ENCODE results near the gene FRK.
A peak's percentile ranks its signal among the peaks of the same experiment; 100 is the strongest.

Gene FRK

GRCh38 chr6:116062496-116062895, 1.8 kb upstream of the FRK start:
- Histone ChIP-seq H4K91ac (ENCODE audit: low read length) (no peak overlapping the region), H2AK5ac (ENCODE audit: low read length, severe bottlenecking) (no peak overlapping the region), H2AFZ (ENCODE audit: low read depth, low read length) (no peak overlapping the region), H3K9me3 (ENCODE audit: control insufficient read depth, low read length) (no peaks in the 10 kb centered on the region), H2BK120ac (ENCODE audit: low read depth, low read length) (no peak overlapping the region), H3K27me3 (ENCODE audit: control insufficient read depth in 1 of 2, insufficient read depth in 1 of 2, low read length in 2 of 2) (no peaks in the 10 kb centered on the region), H3K27ac (ENCODE audit: low read length, poor library complexity, severe bottlenecking) (no peak overlapping the region), H3K9ac (ENCODE audit: low read length) (no peak overlapping the region), H2BK5ac (ENCODE audit: low read depth, low read length, poor library complexity, severe bottlenecking) (no peak overlapping the region), H2BK12ac (ENCODE audit: low read length in 2 of 2) (no peak overlapping the region), H3K79me1 (replicated peaks; ENCODE audit: low read length, poor library complexity, severe bottlenecking) (peaks cover 4% of the 10 kb centered on the region), H3K36me3 (ENCODE audit: control insufficient read depth in 1 of 2, insufficient read depth in 2 of 2, low read depth in 1 of 2, low read length in 2 of 2) (no peaks in the 10 kb centered on the region), H3K4me2 (ENCODE audit: low read length, poor library complexity, severe bottlenecking) (no peak overlapping the region), H3K23ac (ENCODE audit: low read length in 2 of 2) (no peak overlapping the region), H4K8ac (ENCODE audit: low read length) (no peak overlapping the region), H3K4ac (ENCODE audit: low read depth in 1 of 2, low read length in 2 of 2) (no peak overlapping the region), H3K18ac (ENCODE audit: low read depth in 1 of 2, low read length in 2 of 2) (no peak overlapping the region), H2BK15ac (ENCODE audit: low read depth, poor library complexity, severe bottlenecking) (no peak overlapping the region), H3K4me3 (ENCODE audit: insufficient read depth in 1 of 2, low read depth in 1 of 2, low read length in 2 of 2) (no peak overlapping the region), H3K14ac (ENCODE audit: low read length in 2 of 2) (no peak overlapping the region), H3K4me1 (ENCODE audit: control insufficient read depth, insufficient read depth, low read depth, low read length) (no peaks in the 10 kb centered on the region)
- WGBS, result 88% methylated on average over 3 of the region's 4 CpGs
- DNase-seq, result no peak

DNA sequence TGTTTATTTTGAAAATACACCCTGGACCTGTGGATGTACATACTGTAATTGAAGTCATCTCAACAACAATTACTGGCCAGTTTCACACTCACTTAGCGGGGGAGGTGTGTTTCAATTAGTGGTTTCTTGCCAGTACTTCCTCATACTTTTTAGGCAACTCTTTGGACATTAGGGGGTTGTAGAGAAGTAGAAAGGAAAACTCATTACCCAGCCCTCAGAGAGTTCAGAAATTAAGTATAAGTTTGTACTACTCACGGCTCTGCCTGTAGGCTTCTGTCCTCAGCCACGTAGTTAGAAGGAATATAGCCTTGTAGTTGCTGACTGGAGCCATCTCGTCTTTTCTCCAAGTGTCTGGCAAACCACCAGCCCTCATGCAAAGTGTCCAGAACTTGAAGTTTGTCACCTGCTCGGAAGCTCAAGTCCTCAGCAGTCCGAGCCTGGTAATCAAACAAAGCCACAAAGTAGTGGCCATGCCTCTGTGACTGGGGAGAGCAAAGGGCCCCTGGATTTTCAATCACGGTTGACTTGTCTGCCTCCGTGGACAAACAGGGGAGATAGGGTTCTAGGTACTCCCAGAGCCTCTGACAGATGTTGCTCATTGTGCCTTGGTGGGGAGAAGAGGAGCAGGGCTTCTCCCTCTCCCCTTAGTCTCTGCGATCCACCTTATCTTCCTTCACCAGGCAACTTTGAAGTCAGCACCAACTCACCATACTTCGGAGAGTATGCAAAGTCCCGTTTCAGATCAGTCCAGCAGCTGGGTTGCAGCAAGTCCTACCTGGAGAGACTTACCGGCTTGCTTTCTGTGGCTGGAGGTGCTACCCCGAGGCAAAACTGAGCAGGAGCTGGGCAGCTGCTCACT, 749 bp downstream of the FRK start:
- H3K4ac ChIP-seq (ENCODE audit: low read depth in 1 of 2, low read length in 2 of 2), result no peak overlapping the region
- peak overlapping the region; percentile 58 for H3K4me2 ChIP-seq (ENCODE audit: low read length, poor library complexity, severe bottlenecking)
- no peak for DNase-seq
- peak overlapping the region; percentile 60 for H2BK5ac ChIP-seq (ENCODE audit: low read depth, low read length, poor library complexity, severe bottlenecking)
- H2BK120ac ChIP-seq (ENCODE audit: low read depth, low read length), result no peak overlapping the region
- 94% methylated on average over 12 of the region's 13 CpGs for WGBS
- H3K27me3 ChIP-seq (ENCODE audit: control insufficient read depth in 1 of 2, insufficient read depth in 1 of 2, low read length in 2 of 2), result no peaks in the 10 kb centered on the region
- H3K79me1 ChIP-seq (replicated peaks; ENCODE audit: low read length, poor library complexity, severe bottlenecking), result peaks cover 4% of the 10 kb centered on the region
- H3K4me1 ChIP-seq (ENCODE audit: control insufficient read depth, insufficient read depth, low read depth, low read length), result peaks cover 3% of the 10 kb centered on the region
- no peak overlapping the region for H4K8ac ChIP-seq (ENCODE audit: low read length)
- H3K18ac ChIP-seq (ENCODE audit: low read depth in 1 of 2, low read length in 2 of 2), result peak overlapping the region in 1 of 2 experiments; percentile 13
- no peak overlapping the region for H2BK12ac ChIP-seq (ENCODE audit: low read length in 2 of 2)
- H3K36me3 ChIP-seq (ENCODE audit: control insufficient read depth in 1 of 2, insufficient read depth in 2 of 2, low read depth in 1 of 2, low read length in 2 of 2), result no peaks in the 10 kb centered on the region
- H2AK5ac ChIP-seq (ENCODE audit: low read length, severe bottlenecking), result peak overlapping the region; percentile 23
- no peaks in the 10 kb centered on the region for H3K9me3 ChIP-seq (ENCODE audit: control insufficient read depth, low read length)
- peak overlapping the region; percentile 93 for H3K27ac ChIP-seq (ENCODE audit: low read length, poor library complexity, severe bottlenecking)
- peak overlapping the region; percentile 61 to 68 for H3K4me3 ChIP-seq (ENCODE audit: insufficient read depth in 1 of 2, low read depth in 1 of 2, low read length in 2 of 2)
- no peak overlapping the region for H4K91ac ChIP-seq (ENCODE audit: low read length)
- H3K23ac ChIP-seq (ENCODE audit: low read length in 2 of 2), result no peak overlapping the region
- peak overlapping the region; percentile 89 for H3K9ac ChIP-seq (ENCODE audit: low read length)
- H2AFZ ChIP-seq (ENCODE audit: low read depth, low read length), result peak overlapping the region; percentile 3
- no peak overlapping the region for H3K14ac ChIP-seq (ENCODE audit: low read length in 2 of 2)
- H2BK15ac ChIP-seq (ENCODE audit: low read depth, poor library complexity, severe bottlenecking), result no peak overlapping the region

DNA sequence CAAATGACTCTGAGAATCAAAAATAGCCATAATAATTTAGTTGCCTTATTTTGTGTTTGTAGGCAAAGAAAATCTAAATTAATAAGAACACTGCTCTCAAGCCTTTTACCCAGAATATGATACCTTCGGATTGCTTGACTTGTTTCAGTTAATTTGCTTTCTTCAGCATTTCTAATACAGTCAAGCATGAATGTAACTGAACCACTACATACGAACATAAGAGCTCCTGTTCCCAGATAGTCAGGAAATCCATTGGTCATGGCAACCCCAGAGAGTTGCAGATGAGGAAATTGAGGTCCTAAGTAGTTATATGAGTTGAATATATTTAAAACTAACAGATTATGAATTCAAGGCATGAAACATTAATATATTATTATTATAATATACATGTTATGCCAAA, 2.9 kb downstream of the FRK start:
- 90% methylated on average over 2 of the region's 2 CpGs for WGBS
- no peak overlapping the region for H2AFZ ChIP-seq (ENCODE audit: low read depth, low read length)
- peak overlapping the region; percentile 28 for H3K4me2 ChIP-seq (ENCODE audit: low read length, poor library complexity, severe bottlenecking)
- no peak overlapping the region for H2AK5ac ChIP-seq (ENCODE audit: low read length, severe bottlenecking)
- no peak overlapping the region for H2BK120ac ChIP-seq (ENCODE audit: low read depth, low read length)
- H2BK15ac ChIP-seq (ENCODE audit: low read depth, poor library complexity, severe bottlenecking), result no peak overlapping the region
- no peaks in the 10 kb centered on the region for H3K36me3 ChIP-seq (ENCODE audit: control insufficient read depth in 1 of 2, insufficient read depth in 2 of 2, low read depth in 1 of 2, low read length in 2 of 2)
- no peak overlapping the region for H3K23ac ChIP-seq (ENCODE audit: low read length in 2 of 2)
- H3K4me3 ChIP-seq (ENCODE audit: insufficient read depth in 1 of 2, low read depth in 1 of 2, low read length in 2 of 2), result no peak overlapping the region
- H3K27me3 ChIP-seq (ENCODE audit: control insufficient read depth in 1 of 2, insufficient read depth in 1 of 2, low read length in 2 of 2), result no peaks in the 10 kb centered on the region
- H3K9ac ChIP-seq (ENCODE audit: low read length), result no peak overlapping the region
- DNase-seq, result no peak
- no peak overlapping the region for H2BK5ac ChIP-seq (ENCODE audit: low read depth, low read length, poor library complexity, severe bottlenecking)
- peaks cover 2% of the 10 kb centered on the region for H3K79me1 ChIP-seq (replicated peaks; ENCODE audit: low read length, poor library complexity, severe bottlenecking)
- no peak overlapping the region for H3K14ac ChIP-seq (ENCODE audit: low read length in 2 of 2)
- no peaks in the 10 kb centered on the region for H3K9me3 ChIP-seq (ENCODE audit: control insufficient read depth, low read length)
- no peak overlapping the region for H4K91ac ChIP-seq (ENCODE audit: low read length)
- no peak overlapping the region for H3K27ac ChIP-seq (ENCODE audit: low read length, poor library complexity, severe bottlenecking)
- no peak overlapping the region for H4K8ac ChIP-seq (ENCODE audit: low read length)
- no peak overlapping the region for H3K4ac ChIP-seq (ENCODE audit: low read depth in 1 of 2, low read length in 2 of 2)
- H2BK12ac ChIP-seq (ENCODE audit: low read length in 2 of 2), result no peak overlapping the region
- no peak overlapping the region for H3K18ac ChIP-seq (ENCODE audit: low read depth in 1 of 2, low read length in 2 of 2)
- peaks cover 3% of the 10 kb centered on the region for H3K4me1 ChIP-seq (ENCODE audit: control insufficient read depth, insufficient read depth, low read depth, low read length)

DNA sequence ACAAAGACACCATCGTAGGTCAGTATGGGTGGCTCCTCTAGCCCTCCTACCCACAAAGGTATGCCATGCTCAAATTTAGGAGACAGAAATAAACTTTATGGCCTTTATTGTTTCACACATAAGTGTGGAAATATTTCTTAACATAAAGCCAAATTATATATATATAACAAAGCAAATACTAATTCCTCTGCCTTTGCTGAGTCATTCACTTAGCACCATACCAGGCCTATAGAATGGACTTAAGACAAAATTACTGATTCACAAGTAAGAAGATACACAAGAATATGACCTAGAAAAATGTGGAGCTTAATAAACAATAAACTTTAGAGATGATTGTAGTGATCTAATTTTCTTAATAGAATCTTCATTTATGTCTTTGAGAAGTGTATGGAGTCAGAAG, 5.2 kb downstream of the FRK start:
- H3K27ac ChIP-seq (ENCODE audit: low read length, poor library complexity, severe bottlenecking), result no peak overlapping the region
- no peak overlapping the region for H3K18ac ChIP-seq (ENCODE audit: low read depth in 1 of 2, low read length in 2 of 2)
- no peaks in the 10 kb centered on the region for H3K36me3 ChIP-seq (ENCODE audit: control insufficient read depth in 1 of 2, insufficient read depth in 2 of 2, low read depth in 1 of 2, low read length in 2 of 2)
- peaks cover 3% of the 10 kb centered on the region for H3K4me1 ChIP-seq (ENCODE audit: control insufficient read depth, insufficient read depth, low read depth, low read length)
- no peaks in the 10 kb centered on the region for H3K27me3 ChIP-seq (ENCODE audit: control insufficient read depth in 1 of 2, insufficient read depth in 1 of 2, low read length in 2 of 2)
- H2AFZ ChIP-seq (ENCODE audit: low read depth, low read length), result no peak overlapping the region
- H2BK15ac ChIP-seq (ENCODE audit: low read depth, poor library complexity, severe bottlenecking), result no peak overlapping the region
- H4K8ac ChIP-seq (ENCODE audit: low read length), result no peak overlapping the region
- no peak overlapping the region for H3K4me3 ChIP-seq (ENCODE audit: insufficient read depth in 1 of 2, low read depth in 1 of 2, low read length in 2 of 2)
- no peak overlapping the region for H3K4me2 ChIP-seq (ENCODE audit: low read length, poor library complexity, severe bottlenecking)
- WGBS, result 88% methylated on average over 1 of the region's 1 CpG
- no peak overlapping the region for H3K4ac ChIP-seq (ENCODE audit: low read depth in 1 of 2, low read length in 2 of 2)
- H2BK12ac ChIP-seq (ENCODE audit: low read length in 2 of 2), result no peak overlapping the region
- no peak overlapping the region for H2BK120ac ChIP-seq (ENCODE audit: low read depth, low read length)
- H3K79me1 ChIP-seq (replicated peaks; ENCODE audit: low read length, poor library complexity, severe bottlenecking), result peaks cover 3% of the 10 kb centered on the region
- DNase-seq, result no peak
- no peak overlapping the region for H3K14ac ChIP-seq (ENCODE audit: low read length in 2 of 2)
- H2BK5ac ChIP-seq (ENCODE audit: low read depth, low read length, poor library complexity, severe bottlenecking), result no peak overlapping the region
- H3K9me3 ChIP-seq (ENCODE audit: control insufficient read depth, low read length), result no peaks in the 10 kb centered on the region
- H3K23ac ChIP-seq (ENCODE audit: low read length in 2 of 2), result no peak overlapping the region
- no peak overlapping the region for H4K91ac ChIP-seq (ENCODE audit: low read length)
- no peak overlapping the region for H2AK5ac ChIP-seq (ENCODE audit: low read length, severe bottlenecking)
- H3K9ac ChIP-seq (ENCODE audit: low read length), result no peak overlapping the region
